Stimulated activated CD8-positive, alpha-beta memory T cell treated with anti-CD3 and anti-CD28 coated beads, Interleukin-2, amount 100 ng/mL, for 1 hour (primary cell): ENCODE results near the gene APOE.

Experiments used
- DNase-seq, 2 donors: peaks; one replicate each; pipeline ENCODE4 v3.0.0-alpha.2; 2020; ENCODE audit warnings: low read depth in 2 of 2

Gene APOE

GRCh38 chr19:44951179-44952159, 45.9 kb downstream of the APOE start:
- peak; percentile 15 to 34 for DNase-seq

- DNase-seq = no peak
These were observed 48.7 kb downstream of the APOE start for GRCh38 chr19:44954278-44954648.

- DNase-seq = peak; percentile 94 to 95
These were observed 49.3 kb downstream of the APOE start, which contains the start of gene CLPTM1 for GRCh38 chr19:44954649-44955504. Gene CLPTM1, plus strand, starts transcription at chr19:44955380. Its CDS starts 16 bp downstream, at chr19:44955396.

DNA sequence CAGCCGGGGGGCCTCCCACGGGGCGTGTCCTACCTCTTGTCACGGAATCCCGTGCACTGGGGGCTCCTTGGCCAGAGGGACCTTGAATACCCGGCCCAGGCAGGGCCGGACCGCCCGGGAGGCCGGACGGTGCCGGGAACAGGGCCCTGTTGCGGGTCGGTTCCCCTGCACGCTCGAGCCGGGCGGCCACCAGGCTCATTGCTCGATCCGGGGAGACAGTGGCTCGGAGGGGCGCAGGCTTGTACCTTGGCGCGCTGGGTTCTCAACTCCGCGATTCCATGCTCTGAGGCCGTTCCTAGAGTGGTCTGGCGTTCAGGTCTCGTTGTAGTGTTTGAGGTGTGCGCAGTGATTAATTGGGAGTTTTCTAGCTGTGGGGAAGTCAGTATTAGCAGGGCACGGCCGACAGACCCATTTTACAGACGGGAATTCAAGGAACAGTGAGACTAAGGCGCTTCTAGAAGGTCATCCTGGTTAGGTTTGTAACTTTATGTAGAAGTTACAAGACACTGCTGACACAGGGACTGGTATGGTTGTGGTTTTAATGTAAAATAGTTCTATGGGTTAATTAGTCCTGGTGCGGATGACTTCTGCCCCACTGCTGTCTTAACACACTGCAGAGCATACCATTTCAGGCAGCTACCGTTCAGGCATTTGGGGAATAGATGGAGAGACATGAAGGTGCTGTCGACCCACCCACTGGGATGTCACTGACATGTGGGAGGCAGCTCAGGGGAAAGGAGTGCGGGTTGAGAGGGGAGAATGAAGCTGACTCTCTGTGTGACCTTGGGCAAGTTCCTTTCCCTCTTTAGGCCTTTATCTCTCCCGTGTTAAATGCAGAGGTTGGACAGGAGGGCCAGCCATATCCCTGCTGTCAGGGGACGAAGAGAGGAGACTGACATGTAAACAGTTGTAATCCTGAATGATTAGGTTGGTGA, 50.2 kb downstream of the APOE start:
- peak in 1 of 2 donors; percentile 1 for DNase-seq

DNA sequence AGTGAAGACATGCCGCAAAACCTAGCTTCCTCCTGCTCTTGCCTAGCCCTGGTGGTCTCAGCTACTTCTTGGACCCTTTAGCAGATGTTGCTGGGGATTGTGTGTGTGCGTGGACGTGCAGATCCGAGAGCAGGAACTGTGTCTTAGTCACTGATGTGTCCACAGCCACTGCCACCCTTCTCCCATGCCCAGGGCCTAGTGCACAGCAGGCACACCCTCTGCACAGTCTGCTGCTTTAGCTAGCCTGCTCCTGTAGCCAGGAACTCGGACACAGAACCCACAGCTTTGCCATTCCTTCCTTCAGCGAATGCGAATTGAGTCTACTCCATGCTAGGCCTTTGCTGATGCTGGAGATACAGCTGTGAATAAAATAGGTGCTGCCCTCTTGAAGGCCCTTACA, 51.9 kb downstream of the APOE start:
- no peak for DNase-seq

DNA sequence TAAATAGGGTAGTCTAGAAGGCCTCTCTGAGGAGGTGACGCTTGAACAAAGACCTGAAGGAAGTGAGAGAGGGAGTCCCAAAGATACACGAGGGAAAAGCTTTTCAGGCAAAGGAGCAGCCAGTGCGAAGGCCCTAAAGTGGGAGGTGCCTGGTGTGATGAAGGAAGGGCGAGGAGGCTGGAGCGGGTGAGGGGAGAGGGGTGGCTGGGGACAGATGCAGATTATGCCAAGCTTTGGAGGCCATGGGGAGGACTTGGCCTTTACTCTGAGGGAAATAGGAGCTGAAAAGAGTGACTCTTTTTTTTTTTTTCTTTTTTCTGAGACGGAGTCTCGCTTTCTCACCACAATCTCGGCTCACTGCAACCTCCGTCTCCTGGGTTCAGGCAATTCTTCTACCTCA, 52.5 kb downstream of the APOE start:
- no peak for DNase-seq
